Measurements from ENCODE around the gene HBS1L.

The HBS1L gene

GRCh38 chr6:134934793-134935485 is 119.7 kb downstream of the HBS1L start:
- Histone ChIP-seq H3K9me2 (replicated peaks; ENCODE audit: control insufficient read depth, low read length) (no peaks in the 10 kb centered on the region), H3K27me3 (ENCODE audit: control insufficient read depth, low read length) (no peaks in the 10 kb centered on the region), H3K36me3 (ENCODE audit: control insufficient read depth, low read length) (no peaks in the 10 kb centered on the region), H3K27ac (ENCODE audit: low read depth, low read length) (no peak overlapping the region), H3K4me3 (ENCODE audit: low read length) (no peak overlapping the region), H3K4me1 (ENCODE audit: control insufficient read depth, low read length) (no peaks in the 10 kb centered on the region), H3F3A (ENCODE audit: control insufficient read depth, insufficient read depth) (no peaks in the 10 kb centered on the region), H4K20me1 (ENCODE audit: control insufficient read depth, insufficient read depth, low read depth, low read length) (no peaks in the 10 kb centered on the region), H3K9me3 (ENCODE audit: control insufficient read depth, insufficient read depth, low read length) (no peaks in the 10 kb centered on the region), H3K4me2 (ENCODE audit: low read length) (no peak overlapping the region), H3K79me2 (ENCODE audit: control insufficient read depth, low read length) (no peaks in the 10 kb centered on the region)
- TF ChIP-seq EZH2phosphoT487 (IDR thresholded peaks at IDR 0.05; ENCODE audit: borderline replicate concordance, low read length) (no peak), CTCF (IDR thresholded peaks at IDR 0.05; ENCODE audit: low read depth, low read length, poor library complexity, severe bottlenecking) (no peak)

- Histone ChIP-seq H3K9me2 (replicated peaks; ENCODE audit: control insufficient read depth, low read length) (no peaks in the 10 kb centered on the region), H3K4me2 (ENCODE audit: low read length) (no peak overlapping the region), H3K27ac (ENCODE audit: low read depth, low read length) (no peak overlapping the region), H3K36me3 (ENCODE audit: control insufficient read depth, low read length) (no peaks in the 10 kb centered on the region), H3K79me2 (ENCODE audit: control insufficient read depth, low read length) (no peaks in the 10 kb centered on the region), H3K9me3 (ENCODE audit: control insufficient read depth, insufficient read depth, low read length) (no peaks in the 10 kb centered on the region), H3K4me3 (ENCODE audit: low read length) (no peak overlapping the region), H4K20me1 (ENCODE audit: control insufficient read depth, insufficient read depth, low read depth, low read length) (no peaks in the 10 kb centered on the region), H3K27me3 (ENCODE audit: control insufficient read depth, low read length) (peaks cover 7% of the 10 kb centered on the region; the same call in 1 of the 2 replicates), H3F3A (ENCODE audit: control insufficient read depth, insufficient read depth) (no peaks in the 10 kb centered on the region), H3K4me1 (ENCODE audit: control insufficient read depth, low read length) (no peaks in the 10 kb centered on the region)
- TF ChIP-seq CTCF (IDR thresholded peaks at IDR 0.05; ENCODE audit: low read depth, low read length, poor library complexity, severe bottlenecking) (no peak), EZH2phosphoT487 (IDR thresholded peaks at IDR 0.05; ENCODE audit: borderline replicate concordance, low read length) (no peak)
These were observed 121.8 kb downstream of the HBS1L start for GRCh38 chr6:134932535-134933470.

GRCh38 chr6:134932098-134932497 is 122.5 kb downstream of the HBS1L start:
- TF ChIP-seq EZH2phosphoT487 (IDR thresholded peaks at IDR 0.05; ENCODE audit: borderline replicate concordance, low read length): no peak
- no peak for TF ChIP-seq CTCF (IDR thresholded peaks at IDR 0.05; ENCODE audit: low read depth, low read length, poor library complexity, severe bottlenecking)
- no peak overlapping the region for H3K4me2 ChIP-seq (ENCODE audit: low read length)
- no peaks in the 10 kb centered on the region for H3F3A ChIP-seq (ENCODE audit: control insufficient read depth, insufficient read depth)
- no peaks in the 10 kb centered on the region for H3K9me2 ChIP-seq (replicated peaks; ENCODE audit: control insufficient read depth, low read length)
- peaks cover 7% of the 10 kb centered on the region; the same call in 1 of the 2 replicates for H3K27me3 ChIP-seq (ENCODE audit: control insufficient read depth, low read length)
- no peak overlapping the region for H3K27ac ChIP-seq (ENCODE audit: low read depth, low read length)
- H3K4me3 ChIP-seq (ENCODE audit: low read length): no peak overlapping the region
- H3K36me3 ChIP-seq (ENCODE audit: control insufficient read depth, low read length): no peaks in the 10 kb centered on the region
- no peaks in the 10 kb centered on the region for H3K79me2 ChIP-seq (ENCODE audit: control insufficient read depth, low read length)
- H3K4me1 ChIP-seq (ENCODE audit: control insufficient read depth, low read length): no peaks in the 10 kb centered on the region
- no peaks in the 10 kb centered on the region for H3K9me3 ChIP-seq (ENCODE audit: control insufficient read depth, insufficient read depth, low read length)
- H4K20me1 ChIP-seq (ENCODE audit: control insufficient read depth, insufficient read depth, low read depth, low read length): no peaks in the 10 kb centered on the region
